Epithelial cell of esophagus (primary cell): ENCODE measurements around the gene BCL7A.
A peak's percentile ranks its signal among the peaks of the same experiment; 100 is the strongest.

Source experiments
- DNase-seq: peaks from one replicate; pipeline ENCODE4 v3.0.0; 2010; ENCODE audit warnings: low read depth
- H3K4me3 ChIP-seq: 2 replicates; pipeline ENCODE4 v1.5.1; 2011; ENCODE audit warnings: mild to moderate bottlenecking, low read length, control low read depth
- CTCF ChIP-seq: IDR thresholded peaks from 2 replicates; pipeline ENCODE4 v1.5.1; 2011; ENCODE audit warnings: low read depth, mild to moderate bottlenecking, low read length, control low read depth, inconsistent platforms; ENCODE audit not compliant: insufficient read depth; ENCODE audit errors: missing control alignments

Gene BCL7A

GRCh38 chr12:122013136-122013535 lies 8.5 kb upstream of the BCL7A start:
- no peak for DNase-seq
- no peak for TF ChIP-seq CTCF
- no peak overlapping the region for H3K4me3 ChIP-seq

- H3K4me3 ChIP-seq = no peak overlapping the region
- no peak for DNase-seq
- TF ChIP-seq CTCF = no peak
Observed at GRCh38 chr12:122013791-122014590, 7.7 kb upstream of the BCL7A start.

- TF ChIP-seq CTCF = no peak
- no peak overlapping the region for H3K4me3 ChIP-seq
- no peak for DNase-seq
Observed at GRCh38 chr12:122014781-122015180, 6.9 kb upstream of the BCL7A start.

- TF ChIP-seq CTCF = no peak
- DNase-seq = no peak
- H3K4me3 ChIP-seq = no peak overlapping the region
Observed at GRCh38 chr12:122018457-122018856, 3.2 kb upstream of the BCL7A start.

GRCh38 chr12:122018937-122019336 lies 2.7 kb upstream of the BCL7A start:
- no peak for DNase-seq
- no peak for TF ChIP-seq CTCF
- H3K4me3 ChIP-seq = no peak overlapping the region

- H3K4me3 ChIP-seq = peak overlapping the region; percentile 48
- no peak for DNase-seq
- no peak for TF ChIP-seq CTCF
Observed at GRCh38 chr12:122020795-122021192, 890 bp upstream of the BCL7A start.
